Measurements from ENCODE around the gene SERGEF.

GRCh38 chr11:18027475-18027874 is 14.6 kb upstream of the SERGEF start:
- no peak for TF ChIP-seq RFX5 (IDR thresholded peaks at IDR 0.05)
- TF ChIP-seq RNF2 (IDR thresholded peaks at IDR 0.05; ENCODE audit: borderline replicate concordance, low read depth): no peak
- no peak for TF ChIP-seq CTCF (IDR thresholded peaks at IDR 0.05)
- TF ChIP-seq SREBF2 (IDR thresholded peaks at IDR 0.05): no peak
- TF ChIP-seq ZC3H11A (IDR thresholded peaks at IDR 0.05): no peak
- no peak for TF ChIP-seq POLR2A (IDR thresholded peaks at IDR 0.05; ENCODE audit: low read length)
- TF ChIP-seq FOSB (CRISPR knock-in tag; IDR thresholded peaks at IDR 0.05): no peak
- TF ChIP-seq MYC (IDR thresholded peaks at IDR 0.05; ENCODE audit: borderline replicate concordance, low read length): no peak
- no peak for TF ChIP-seq MAFK (IDR thresholded peaks at IDR 0.05; ENCODE audit: partially characterized antibody)
- no peak for TF ChIP-seq CHD2 (IDR thresholded peaks at IDR 0.05; ENCODE audit: low read length, partially characterized antibody)
- no peak for TF ChIP-seq CBX2 (IDR thresholded peaks at IDR 0.05; ENCODE audit: borderline replicate concordance, low read depth)

Data from A549 (cell line).